PFSK-1 (cell line): ENCODE results near the gene LRRC15.

Experiments used
- FOXP2 ChIP-seq: optimal IDR thresholded peaks from 2 replicates; pipeline ENCODE3; 2011; ENCODE audit warnings: borderline replicate concordance, control low read depth, inconsistent platforms; ENCODE audit not compliant: insufficient read depth; ENCODE audit errors: extremely low read length, extremely low read depth
- POLR2AphosphoS5 ChIP-seq: IDR thresholded peaks from 2 replicates; pipeline ENCODE4 v1.6.1; 2012; ENCODE audit warnings: low read depth, mild to moderate bottlenecking, control low read depth, low read length, moderate library complexity
- REST ChIP-seq, 2 experiments: IDR thresholded peaks; 2 replicates each; pipeline versions ENCODE4 v1.6.1 to v1.8.0; 2011 to 2012; ENCODE audit warnings: low read depth in 2 of 2, low read length in 2 of 2, control low read depth in 1 of 2, inconsistent platforms in 1 of 2, mild to moderate bottlenecking in 1 of 2, moderate library complexity in 1 of 2; ENCODE audit not compliant: insufficient read depth in 1 of 2
- SIN3A ChIP-seq: IDR thresholded peaks from 2 replicates; pipeline ENCODE4 v1.6.1; 2012; ENCODE audit warnings: mild to moderate bottlenecking, low read length, moderate library complexity, borderline replicate concordance; ENCODE audit not compliant: insufficient read depth
- TAF1 ChIP-seq: IDR thresholded peaks from 2 replicates; pipeline ENCODE4 v1.6.1; 2012; ENCODE audit warnings: low read length, control low read depth, borderline replicate concordance; ENCODE audit not compliant: insufficient read depth

The LRRC15 gene

DNA sequence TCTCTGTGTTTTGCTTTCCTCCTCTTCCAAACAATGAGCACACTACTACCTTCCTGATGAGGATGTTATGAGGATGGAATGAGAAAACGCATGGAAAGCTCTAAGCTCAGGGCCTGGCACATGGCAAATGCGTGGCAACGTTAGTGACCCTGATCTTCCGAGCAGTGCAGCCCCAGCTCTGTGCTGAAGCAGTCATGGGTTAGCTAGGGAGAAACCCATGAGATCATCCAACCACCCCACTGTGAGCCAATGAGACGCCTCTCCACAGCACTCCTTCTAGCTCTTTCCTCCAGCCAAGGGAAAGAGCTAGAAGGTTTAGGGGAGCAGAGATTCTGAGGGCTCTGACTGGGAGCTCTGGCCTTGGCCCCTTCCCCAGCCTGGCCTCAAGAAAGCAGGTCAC lies 22.9 kb downstream of the LRRC15 start:
- TF ChIP-seq FOXP2 (no peak), TAF1 (no peak), REST (IDR thresholded peaks at IDR 0.05; ENCODE audit: insufficient read depth in 1 of 2, low read depth in 2 of 2, low read length in 2 of 2) (no peak), POLR2AphosphoS5 (no peak), SIN3A (no peak)

DNA sequence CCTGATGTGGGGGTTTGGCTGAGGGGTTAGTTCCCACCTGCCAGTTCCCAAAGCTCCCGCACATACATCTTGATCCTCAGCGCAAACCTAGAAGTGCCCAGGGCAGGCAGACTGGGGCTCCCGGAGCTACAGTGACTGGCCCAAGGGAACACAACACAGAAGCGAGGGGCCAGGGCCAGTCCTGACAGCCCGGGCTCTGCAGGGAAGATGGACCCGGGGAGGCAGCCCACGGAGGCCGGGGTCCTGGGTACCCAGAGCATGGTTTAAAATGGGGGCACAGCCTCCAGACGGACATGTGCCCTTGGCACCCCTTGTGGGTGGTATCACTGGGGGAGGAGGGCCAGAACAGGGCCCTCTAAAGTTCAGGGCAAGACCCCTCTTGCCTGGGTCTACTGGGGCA lies 23.5 kb downstream of the LRRC15 start:
- TF ChIP-seq SIN3A (no peak), TAF1 (no peak), POLR2AphosphoS5 (no peak), FOXP2 (no peak), REST (IDR thresholded peaks at IDR 0.05; ENCODE audit: insufficient read depth in 1 of 2, low read depth in 2 of 2, low read length in 2 of 2) (no peak)

GRCh38 chr3:194344012-194344411 lies 25.5 kb downstream of the LRRC15 start:
- TF ChIP-seq REST (IDR thresholded peaks at IDR 0.05; ENCODE audit: insufficient read depth in 1 of 2, low read depth in 2 of 2, low read length in 2 of 2) (no peak), TAF1 (no peak), SIN3A (no peak)

DNA sequence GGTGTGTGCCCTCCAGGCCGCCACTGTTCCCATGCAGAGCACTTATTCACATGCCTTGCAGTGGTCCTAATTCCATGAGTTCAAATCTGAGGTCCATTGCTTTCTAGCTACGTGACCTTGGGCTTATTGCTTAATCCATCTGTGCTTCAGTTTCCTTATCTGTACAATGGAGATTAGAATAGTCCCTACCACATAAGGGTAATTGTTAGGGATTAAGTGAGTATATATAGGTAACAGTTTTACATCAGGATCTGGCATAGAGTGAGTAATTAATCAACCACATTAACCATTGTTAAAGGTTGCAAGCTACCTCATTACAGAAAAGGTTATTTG lies 26.0 kb downstream of the LRRC15 start:
- TF ChIP-seq SIN3A (no peak), FOXP2 (no peak), POLR2AphosphoS5 (no peak), REST (IDR thresholded peaks at IDR 0.05; ENCODE audit: insufficient read depth in 1 of 2, low read depth in 2 of 2, low read length in 2 of 2) (no peak), TAF1 (no peak)

GRCh38 chr3:194342861-194343560 lies 26.5 kb downstream of the LRRC15 start:
- no peak for TF ChIP-seq POLR2AphosphoS5
